ENCODE data around the gene RTL9.

RTL9 gene

GRCh38 chrX:110317061-110317819 lies 41.4 kb upstream of the RTL9 start:
- Histone ChIP-seq H3K9me3 (ENCODE audit: insufficient read depth, low read length) (no peaks in the 10 kb centered on the region), H3K4me1 (ENCODE audit: insufficient read depth, insufficient read length) (no peaks in the 10 kb centered on the region), H3K9ac (ENCODE audit: insufficient read length, low read depth) (peak overlapping the region; percentile 91), H3K27me3 (ENCODE audit: insufficient read depth, insufficient read length) (peaks cover 16% of the 10 kb centered on the region), H3K4me3 (ENCODE audit: insufficient read length, low read depth) (peak overlapping the region; percentile 91), H3K36me3 (ENCODE audit: insufficient read depth, insufficient read length, low read length) (no peaks in the 10 kb centered on the region)
- no peak for TF ChIP-seq YY1 (IDR thresholded peaks at IDR 0.05; ENCODE audit: insufficient read depth, insufficient read length)
- no peak for TF ChIP-seq ZNF274 (IDR thresholded peaks at IDR 0.05; ENCODE audit: low read depth, low read length)
- no peak for TF ChIP-seq SUZ12 (IDR thresholded peaks at IDR 0.05; ENCODE audit: extremely low read depth, insufficient read depth, insufficient read length)
- DNase-seq (ENCODE audit: low read depth, low spot score) = no peak

DNA sequence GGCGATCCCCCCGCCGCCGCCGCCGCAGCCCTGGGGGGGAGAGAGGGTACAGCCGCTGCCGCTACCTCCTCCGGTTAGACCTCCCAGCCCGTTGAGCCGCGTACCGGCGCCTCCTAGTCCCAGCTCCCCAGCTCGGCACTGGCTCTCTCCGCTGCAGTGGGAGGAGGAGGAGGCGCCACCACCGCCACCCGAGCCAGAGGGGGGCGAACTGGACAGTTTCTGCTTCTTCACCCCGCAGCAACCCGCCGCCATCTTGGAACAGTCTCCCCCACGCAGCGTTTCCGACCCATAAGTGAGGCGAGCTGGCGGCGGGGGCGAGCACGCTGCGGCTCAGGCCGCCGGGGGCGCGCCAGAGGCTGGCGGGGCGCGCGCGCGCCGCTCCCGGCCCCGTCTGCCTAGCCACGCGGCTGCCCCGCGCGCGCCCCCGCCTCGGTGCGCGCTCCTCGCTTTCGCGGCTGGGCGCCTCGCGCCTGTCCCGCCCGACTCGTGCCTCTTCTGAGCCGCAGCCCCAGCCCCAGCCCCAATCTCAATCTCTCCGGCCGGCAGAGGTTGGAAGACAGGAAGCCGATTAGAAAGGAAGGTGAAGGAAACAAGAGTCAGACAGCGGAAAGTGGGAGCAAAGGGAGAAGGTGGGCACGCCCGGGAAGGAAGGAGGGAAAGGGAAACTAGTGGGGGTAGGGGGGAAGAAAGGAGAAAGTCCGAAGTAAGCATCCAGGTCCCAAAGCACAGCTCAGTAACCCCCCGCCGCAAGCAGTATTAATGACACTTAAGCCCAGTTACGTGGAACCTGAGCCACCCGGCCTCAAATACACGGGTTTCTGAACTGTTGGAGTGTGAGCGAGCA lies 40.6 kb upstream of the RTL9 start, which contains the start of gene AMMECR1:
AMMECR1 (minus strand) TSS at position 266 of the 844 bp plus-strand sequence; CDS start at position 252, 14 bp downstream.
- peak within 1 kb of the TSS; percentile 91 for H3K9ac ChIP-seq (ENCODE audit: insufficient read length, low read depth)
- H3K27me3 ChIP-seq (ENCODE audit: insufficient read depth, insufficient read length) = peaks cover 16% of the 10 kb centered on the region
- H3K4me1 ChIP-seq (ENCODE audit: insufficient read depth, insufficient read length) = no peaks in the 10 kb centered on the region
- no peaks in the 10 kb centered on the region for H3K9me3 ChIP-seq (ENCODE audit: insufficient read depth, low read length)
- peak within 1 kb of the TSS; percentile 91 for H3K4me3 ChIP-seq (ENCODE audit: insufficient read length, low read depth)
- DNase-seq (ENCODE audit: low read depth, low spot score) = peak; percentile 58
- no peaks in the 10 kb centered on the region for H3K36me3 ChIP-seq (ENCODE audit: insufficient read depth, insufficient read length, low read length)
- TF ChIP-seq ZNF274 (IDR thresholded peaks at IDR 0.05; ENCODE audit: low read depth, low read length) (no peak), YY1 (IDR thresholded peaks at IDR 0.05; ENCODE audit: insufficient read depth, insufficient read length) (peak; percentile 77), SUZ12 (IDR thresholded peaks at IDR 0.05; ENCODE audit: extremely low read depth, insufficient read depth, insufficient read length) (no peak)

- Histone ChIP-seq H3K27me3 (ENCODE audit: insufficient read depth, insufficient read length) (peaks cover 16% of the 10 kb centered on the region), H3K4me3 (ENCODE audit: insufficient read length, low read depth) (peak overlapping the region; percentile 51), H3K9ac (ENCODE audit: insufficient read length, low read depth) (peak overlapping the region; percentile 70), H3K9me3 (ENCODE audit: insufficient read depth, low read length) (no peaks in the 10 kb centered on the region), H3K4me1 (ENCODE audit: insufficient read depth, insufficient read length) (no peaks in the 10 kb centered on the region), H3K36me3 (ENCODE audit: insufficient read depth, insufficient read length, low read length) (no peaks in the 10 kb centered on the region)
- TF ChIP-seq ZNF274 (IDR thresholded peaks at IDR 0.05; ENCODE audit: low read depth, low read length) = no peak
- TF ChIP-seq YY1 (IDR thresholded peaks at IDR 0.05; ENCODE audit: insufficient read depth, insufficient read length) = no peak
- TF ChIP-seq SUZ12 (IDR thresholded peaks at IDR 0.05; ENCODE audit: extremely low read depth, insufficient read depth, insufficient read length) = no peak
- no peak for DNase-seq (ENCODE audit: low read depth, low spot score)
These were observed 40.0 kb upstream of the RTL9 start for GRCh38 chrX:110318664-110318968.

GRCh38 chrX:110320381-110320987 lies 38.2 kb upstream of the RTL9 start:
- H3K4me3 ChIP-seq (ENCODE audit: insufficient read length, low read depth) = no peak overlapping the region
- no peaks in the 10 kb centered on the region for H3K36me3 ChIP-seq (ENCODE audit: insufficient read depth, insufficient read length, low read length)
- no peak overlapping the region for H3K9ac ChIP-seq (ENCODE audit: insufficient read length, low read depth)
- TF ChIP-seq SUZ12 (IDR thresholded peaks at IDR 0.05; ENCODE audit: extremely low read depth, insufficient read depth, insufficient read length) (no peak), ZNF274 (IDR thresholded peaks at IDR 0.05; ENCODE audit: low read depth, low read length) (no peak), YY1 (IDR thresholded peaks at IDR 0.05; ENCODE audit: insufficient read depth, insufficient read length) (no peak)
- no peak for DNase-seq (ENCODE audit: low read depth, low spot score)
- peaks cover 16% of the 10 kb centered on the region for H3K27me3 ChIP-seq (ENCODE audit: insufficient read depth, insufficient read length)
- H3K4me1 ChIP-seq (ENCODE audit: insufficient read depth, insufficient read length) = no peaks in the 10 kb centered on the region
- H3K9me3 ChIP-seq (ENCODE audit: insufficient read depth, low read length) = no peaks in the 10 kb centered on the region

GRCh38 chrX:110321081-110321480 lies 37.6 kb upstream of the RTL9 start:
- Histone ChIP-seq H3K9me3 (ENCODE audit: insufficient read depth, low read length) (no peaks in the 10 kb centered on the region), H3K4me3 (ENCODE audit: insufficient read length, low read depth) (no peak overlapping the region), H3K4me1 (ENCODE audit: insufficient read depth, insufficient read length) (no peaks in the 10 kb centered on the region), H3K36me3 (ENCODE audit: insufficient read depth, insufficient read length, low read length) (no peaks in the 10 kb centered on the region), H3K27me3 (ENCODE audit: insufficient read depth, insufficient read length) (peaks cover 16% of the 10 kb centered on the region), H3K9ac (ENCODE audit: insufficient read length, low read depth) (no peak overlapping the region)
- TF ChIP-seq YY1 (IDR thresholded peaks at IDR 0.05; ENCODE audit: insufficient read depth, insufficient read length) (no peak), ZNF274 (IDR thresholded peaks at IDR 0.05; ENCODE audit: low read depth, low read length) (no peak), SUZ12 (IDR thresholded peaks at IDR 0.05; ENCODE audit: extremely low read depth, insufficient read depth, insufficient read length) (no peak)
- no peak for DNase-seq (ENCODE audit: low read depth, low spot score)

- Histone ChIP-seq H3K4me3 (ENCODE audit: insufficient read length, low read depth) (no peak overlapping the region), H3K27me3 (ENCODE audit: insufficient read depth, insufficient read length) (peaks cover 16% of the 10 kb centered on the region), H3K9ac (ENCODE audit: insufficient read length, low read depth) (no peak overlapping the region), H3K36me3 (ENCODE audit: insufficient read depth, insufficient read length, low read length) (no peaks in the 10 kb centered on the region), H3K4me1 (ENCODE audit: insufficient read depth, insufficient read length) (no peaks in the 10 kb centered on the region), H3K9me3 (ENCODE audit: insufficient read depth, low read length) (no peaks in the 10 kb centered on the region)
- TF ChIP-seq ZNF274 (IDR thresholded peaks at IDR 0.05; ENCODE audit: low read depth, low read length) = no peak
- TF ChIP-seq SUZ12 (IDR thresholded peaks at IDR 0.05; ENCODE audit: extremely low read depth, insufficient read depth, insufficient read length) = no peak
- no peak for TF ChIP-seq YY1 (IDR thresholded peaks at IDR 0.05; ENCODE audit: insufficient read depth, insufficient read length)
- DNase-seq (ENCODE audit: low read depth, low spot score) = no peak
These were observed 37.0 kb upstream of the RTL9 start for GRCh38 chrX:110321670-110322069.

- H3K9me3 ChIP-seq (ENCODE audit: insufficient read depth, low read length) = no peaks in the 10 kb centered on the region
- DNase-seq (ENCODE audit: low read depth, low spot score) = no peak
- H3K9ac ChIP-seq (ENCODE audit: insufficient read length, low read depth) = no peak overlapping the region
- peaks cover 16% of the 10 kb centered on the region for H3K27me3 ChIP-seq (ENCODE audit: insufficient read depth, insufficient read length)
- H3K4me3 ChIP-seq (ENCODE audit: insufficient read length, low read depth) = no peak overlapping the region
- no peaks in the 10 kb centered on the region for H3K36me3 ChIP-seq (ENCODE audit: insufficient read depth, insufficient read length, low read length)
- TF ChIP-seq ZNF274 (IDR thresholded peaks at IDR 0.05; ENCODE audit: low read depth, low read length) (no peak), SUZ12 (IDR thresholded peaks at IDR 0.05; ENCODE audit: extremely low read depth, insufficient read depth, insufficient read length) (no peak), YY1 (IDR thresholded peaks at IDR 0.05; ENCODE audit: insufficient read depth, insufficient read length) (no peak)
- H3K4me1 ChIP-seq (ENCODE audit: insufficient read depth, insufficient read length) = no peaks in the 10 kb centered on the region
These were observed 36.0 kb upstream of the RTL9 start for GRCh38 chrX:110322603-110323002.
